ENCODE data around the gene IARS1. TPM values are rescaled to one million over a fixed set of nuclear protein-coding genes. Genes with fewer than 3 reads are reported as not detected.

IARS1 gene
- total RNA-seq, 6 donors from 2014 or later: 39.0 to 114 (median 71.9) TPM

DNA sequence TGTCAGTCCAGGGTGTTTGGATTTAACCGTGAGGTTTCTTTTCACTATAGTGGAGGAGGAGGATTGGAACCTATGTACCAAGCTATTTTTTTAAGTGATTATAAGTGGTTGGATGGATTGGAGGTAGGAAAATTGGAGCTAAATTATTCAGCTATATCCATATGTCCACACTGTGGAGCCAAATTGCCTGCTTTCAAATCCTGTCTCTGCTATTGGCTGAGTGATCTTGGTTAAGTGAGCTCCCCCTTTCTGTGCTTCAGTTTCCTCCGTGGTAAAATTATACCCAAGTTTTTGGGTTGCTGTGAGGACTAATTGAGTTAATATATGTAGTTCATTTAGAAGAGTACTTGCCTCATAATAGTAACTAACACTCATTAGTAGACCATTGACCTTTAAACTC, 34.7 kb upstream of the IARS1 start:
- no peak overlapping the region for H3K27ac ChIP-seq
- no peaks in the 10 kb centered on the region for H3K36me3 ChIP-seq
- TF ChIP-seq POLR2A (IDR thresholded peaks at IDR 0.05) (no peak), POLR2AphosphoS5 (IDR thresholded peaks at IDR 0.05) (no peak), EP300 (IDR thresholded peaks at IDR 0.05) (no peak)
- TF ChIP-seq, protein P1, sequence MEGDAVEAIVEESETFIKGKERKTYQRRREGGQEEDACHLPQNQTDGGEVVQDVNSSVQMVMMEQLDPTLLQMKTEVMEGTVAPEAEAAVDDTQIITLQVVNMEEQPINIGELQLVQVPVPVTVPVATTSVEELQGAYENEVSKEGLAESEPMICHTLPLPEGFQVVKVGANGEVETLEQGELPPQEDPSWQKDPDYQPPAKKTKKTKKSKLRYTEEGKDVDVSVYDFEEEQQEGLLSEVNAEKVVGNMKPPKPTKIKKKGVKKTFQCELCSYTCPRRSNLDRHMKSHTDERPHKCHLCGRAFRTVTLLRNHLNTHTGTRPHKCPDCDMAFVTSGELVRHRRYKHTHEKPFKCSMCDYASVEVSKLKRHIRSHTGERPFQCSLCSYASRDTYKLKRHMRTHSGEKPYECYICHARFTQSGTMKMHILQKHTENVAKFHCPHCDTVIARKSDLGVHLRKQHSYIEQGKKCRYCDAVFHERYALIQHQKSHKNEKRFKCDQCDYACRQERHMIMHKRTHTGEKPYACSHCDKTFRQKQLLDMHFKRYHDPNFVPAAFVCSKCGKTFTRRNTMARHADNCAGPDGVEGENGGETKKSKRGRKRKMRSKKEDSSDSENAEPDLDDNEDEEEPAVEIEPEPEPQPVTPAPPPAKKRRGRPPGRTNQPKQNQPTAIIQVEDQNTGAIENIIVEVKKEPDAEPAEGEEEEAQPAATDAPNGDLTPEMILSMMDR (IDR thresholded peaks at IDR 0.05): no peak
- ATAC-seq (ENCODE audit: low FRiP score in 2 of 2) (no peak), DNase-seq (no peak)
- WGBS, 2 donors: 41 to 49% methylated on average over 2 of the region's 2 CpGs
- no peaks in the 10 kb centered on the region for H3K27me3 ChIP-seq
- H3K4me3 ChIP-seq: no peak overlapping the region
- H3K4me1 ChIP-seq: peaks cover 14 to 25% (median 20%) of the 10 kb centered on the region in 4 donors
- no peaks in the 10 kb centered on the region for H3K9me3 ChIP-seq

DNA sequence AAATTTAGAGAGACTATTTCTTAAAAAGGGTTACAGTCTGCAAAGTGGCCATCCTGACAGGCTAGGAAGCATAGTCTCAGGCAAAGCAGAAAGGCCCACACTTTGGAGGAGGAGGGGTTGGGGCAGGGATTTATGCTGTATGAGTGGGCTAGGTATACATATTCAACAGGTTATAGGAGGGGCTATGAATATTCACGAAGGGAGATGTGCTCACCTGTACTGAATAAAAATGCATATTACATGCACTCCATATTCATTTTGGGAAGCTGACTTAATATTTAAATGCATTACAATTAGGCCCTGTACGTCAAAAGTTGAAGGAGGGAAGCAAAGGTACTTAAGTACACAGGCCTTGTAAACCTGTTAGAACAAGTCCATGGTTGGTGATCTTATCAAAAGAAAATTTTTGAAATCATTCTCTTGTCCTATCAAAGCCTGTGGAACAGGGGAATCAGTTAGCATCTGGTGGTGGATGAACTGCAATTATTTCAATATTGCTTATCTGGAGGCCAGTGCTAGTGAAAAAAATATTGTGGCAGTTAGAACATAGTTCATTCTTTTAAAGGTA, 33.9 kb upstream of the IARS1 start:
- Histone ChIP-seq H3K36me3 (peaks cover 0 to 8% (median 2%) of the 10 kb centered on the region in 4 donors), H3K27me3 (no peaks in the 10 kb centered on the region), H3K4me1 (peaks cover 14 to 25% (median 20%) of the 10 kb centered on the region in 4 donors), H3K9me3 (no peaks in the 10 kb centered on the region), H3K27ac (no peak overlapping the region), H3K4me3 (no peak overlapping the region)
- DNase-seq: no peak
- ATAC-seq (ENCODE audit: low FRiP score in 2 of 2): no peak
- TF ChIP-seq, protein P1 (IDR thresholded peaks at IDR 0.05): no peak
- TF ChIP-seq EP300 (IDR thresholded peaks at IDR 0.05) (no peak), POLR2A (IDR thresholded peaks at IDR 0.05) (no peak), POLR2AphosphoS5 (IDR thresholded peaks at IDR 0.05) (no peak)
- WGBS, 2 donors: 65 to 72% methylated on average over 2 of the region's 2 CpGs

DNA sequence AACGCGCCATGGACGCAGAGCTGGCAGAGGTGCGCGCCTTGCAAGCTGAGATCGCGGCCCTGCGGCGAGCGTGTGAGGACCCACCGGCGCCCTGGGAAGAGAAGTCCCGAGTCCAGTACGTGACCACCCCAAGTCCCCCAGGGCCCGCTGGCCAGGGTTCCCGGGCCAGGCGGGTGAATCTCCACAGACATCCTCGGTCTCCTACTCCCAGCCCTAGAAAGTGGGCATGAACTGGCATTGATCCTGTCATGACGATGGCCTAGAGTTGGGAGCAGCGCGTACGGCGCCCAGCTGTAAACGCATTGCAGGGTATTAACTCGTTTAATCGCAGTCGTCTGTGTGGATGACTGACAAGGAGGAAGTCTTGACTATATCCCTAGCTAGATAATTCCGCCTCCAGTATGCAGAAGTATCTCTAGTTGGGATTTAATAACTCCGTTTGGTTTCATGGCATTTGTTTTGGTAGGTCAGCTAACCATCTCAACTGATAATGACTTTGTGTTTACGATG, 32.5 kb upstream of the IARS1 start:
- DNase-seq: no peak
- Histone ChIP-seq H3K36me3 (peaks cover 0 to 18% (median 12%) of the 10 kb centered on the region in 4 donors), H3K27ac (peak overlapping the region; percentile 93 to 98 (median 97)), H3K27me3 (no peaks in the 10 kb centered on the region), H3K4me3 (peak overlapping the region; percentile 79 to 91 (median 86)), H3K9me3 (no peaks in the 10 kb centered on the region), H3K4me1 (peaks cover 14 to 25% (median 20%) of the 10 kb centered on the region in 4 donors)
- peak in 1 of 2 donors; percentile 23 for ATAC-seq (ENCODE audit: low FRiP score in 2 of 2)
- WGBS, 2 donors: 3 to 4% methylated on average over 16 to 17 of the region's 30 CpGs
- TF ChIP-seq, protein P1 (IDR thresholded peaks at IDR 0.05): no peak
- TF ChIP-seq POLR2AphosphoS5 (IDR thresholded peaks at IDR 0.05): no peak
- TF ChIP-seq EP300 (IDR thresholded peaks at IDR 0.05): no peak
- no peak for TF ChIP-seq POLR2A (IDR thresholded peaks at IDR 0.05)

DNA sequence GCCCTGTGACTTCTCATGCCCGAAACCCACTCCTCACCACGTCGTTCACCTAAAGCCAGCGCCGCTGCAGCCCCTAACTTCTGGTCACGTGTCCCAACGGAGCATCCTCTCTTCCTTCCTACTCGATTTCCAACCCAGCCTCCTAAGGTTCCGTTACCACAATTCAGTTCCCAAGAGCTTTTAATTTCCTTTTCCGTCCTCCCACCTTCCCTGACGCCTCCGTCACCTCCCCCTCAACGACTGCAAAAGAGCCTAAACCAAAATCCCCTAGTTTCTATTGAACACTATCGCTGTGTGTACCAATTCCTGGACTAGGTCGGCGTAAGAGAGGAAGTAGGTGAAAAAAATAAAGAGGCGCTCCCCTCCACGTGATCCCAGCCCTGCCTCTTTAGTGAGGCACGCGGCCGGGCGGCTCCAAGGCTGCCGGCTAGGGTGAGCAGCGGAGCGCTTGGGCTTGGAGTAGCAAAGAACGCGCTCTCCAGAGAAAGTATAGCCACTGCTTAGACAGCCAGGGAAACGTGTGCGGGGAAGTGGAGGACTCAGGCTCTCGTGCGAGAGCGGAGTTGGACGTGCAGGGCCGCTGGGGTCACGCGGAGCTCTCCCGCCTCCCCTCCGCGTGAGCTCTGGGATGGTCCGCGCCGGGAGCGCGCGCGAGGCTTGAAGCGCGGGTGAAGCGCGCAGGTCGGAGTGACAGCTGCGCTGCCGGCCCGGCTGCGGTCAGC, 31.9 kb upstream of the IARS1 start, which contains the start of the genes CENPP and NOL8:
Gene CENPP, plus strand, starts transcription at position 685 of the 722 bp plus-strand sequence.
Gene NOL8, minus strand, starts transcription at position 82 of the 722 bp plus-strand sequence. CDS start 1,189 bp downstream, outside the sequence.
- Histone ChIP-seq H3K4me3 (peak within 1 kb of the TSS; percentile 79 to 91 (median 86)), H3K27ac (peak within 1 kb of the TSS; percentile 93 to 98 (median 97)), H3K27me3 (no peaks in the 10 kb centered on the region), H3K4me1 (peaks cover 14 to 25% (median 20%) of the 10 kb centered on the region in 4 donors), H3K9me3 (no peaks in the 10 kb centered on the region), H3K36me3 (peaks cover 0 to 24% (median 15%) of the 10 kb centered on the region in 4 donors)
- TF ChIP-seq POLR2AphosphoS5 (IDR thresholded peaks at IDR 0.05) (peak; percentile 44 to 62), POLR2A (IDR thresholded peaks at IDR 0.05) (peak in 3 of 4 donors; percentile 8 to 53 (median 50)), EP300 (IDR thresholded peaks at IDR 0.05) (no peak)
- TF ChIP-seq, protein P1 (IDR thresholded peaks at IDR 0.05): no peak
- ATAC-seq (ENCODE audit: low FRiP score in 2 of 2) (peak; percentile 98), DNase-seq (peak; percentile 90 to 96)
- WGBS, 2 donors: 0% methylated on average over 43 to 48 of the region's 55 CpGs
